ENCODE measurements around the gene ABHD14A. TPM values are rescaled to one million over a fixed set of nuclear protein-coding genes. Genes with fewer than 3 reads are reported as not detected.

The ABHD14A gene
- total and polyA plus RNA-seq, 9 donors = 5.1 to 36.1 (median 27.4) TPM

- H3K9me3 ChIP-seq = no peaks in the 10 kb centered on the region
- H3K4me1 ChIP-seq (ENCODE audit: insufficient read depth) = peaks cover 14% of the 10 kb centered on the region
- peak in 1 of 5 donors; percentile 17 for DNase-seq
- no peak for TF ChIP-seq CTCF (IDR thresholded peaks at IDR 0.05)
- TF ChIP-seq POLR2A (IDR thresholded peaks at IDR 0.05) = no peak
- no peak for TF ChIP-seq EP300 (IDR thresholded peaks at IDR 0.05)
- intact Hi-C loops (cut with DNase I) = loop anchor here in 1 of 4 donors (10.0 kb wide), 1 partner anchor 1330 kb away; the partner anchor contains the start of genes CISH and MAPKAPK3
- H3K27me3 ChIP-seq = no peaks in the 10 kb centered on the region
- H3K4me3 ChIP-seq = no peak overlapping the region
- H3K27ac ChIP-seq = no peak overlapping the region
- 79 to 83% (median 82%) methylated on average over 18 of the region's 18 CpGs for WGBS, 3 donors
- no peaks in the 10 kb centered on the region for H3K36me3 ChIP-seq
Measured at GRCh38 chr3:51945031-51945840, 29.6 kb upstream of the ABHD14A start.

- DNase-seq = peak in 1 of 5 donors; percentile 12
- no peaks in the 10 kb centered on the region for H3K9me3 ChIP-seq
- no peak overlapping the region for H3K4me3 ChIP-seq
- WGBS, 3 donors = 89 to 95% (median 93%) methylated on average over 14 of the region's 14 CpGs
- H3K27me3 ChIP-seq = no peaks in the 10 kb centered on the region
- peaks cover 10% of the 10 kb centered on the region for H3K4me1 ChIP-seq (ENCODE audit: insufficient read depth)
- H3K36me3 ChIP-seq = no peaks in the 10 kb centered on the region
- intact Hi-C loops (cut with DNase I) = loop anchor here in 1 of 4 donors (10.0 kb wide), 1 partner anchor 1331 kb away; the partner anchor contains the start of genes CISH and MAPKAPK3
- TF ChIP-seq POLR2A (IDR thresholded peaks at IDR 0.05) (no peak), CTCF (IDR thresholded peaks at IDR 0.05) (no peak), EP300 (IDR thresholded peaks at IDR 0.05) (no peak)
- no peak overlapping the region for H3K27ac ChIP-seq
Measured at GRCh38 chr3:51945926-51946705, 28.7 kb upstream of the ABHD14A start.

GRCh38 chr3:51946796-51947195 is 28.1 kb upstream of the ABHD14A start:
- peaks cover 10% of the 10 kb centered on the region for H3K4me1 ChIP-seq (ENCODE audit: insufficient read depth)
- H3K9me3 ChIP-seq = no peaks in the 10 kb centered on the region
- peak in 1 of 5 donors; percentile 23 for DNase-seq
- no peak for TF ChIP-seq POLR2A (IDR thresholded peaks at IDR 0.05)
- TF ChIP-seq EP300 (IDR thresholded peaks at IDR 0.05) = no peak
- TF ChIP-seq CTCF (IDR thresholded peaks at IDR 0.05) = no peak
- no peak overlapping the region for H3K4me3 ChIP-seq
- no peak overlapping the region for H3K27ac ChIP-seq
- intact Hi-C loops (cut with DNase I) = loop anchor here in 1 of 4 donors (10.0 kb wide), 1 partner anchor 1332 kb away; the partner anchor contains the start of genes CISH and MAPKAPK3
- H3K27me3 ChIP-seq = no peaks in the 10 kb centered on the region
- H3K36me3 ChIP-seq = no peaks in the 10 kb centered on the region
- WGBS, 3 donors = 64 to 75% (median 65%) methylated on average over 4 of the region's 4 CpGs

GRCh38 chr3:51947215-51947900 is 27.5 kb upstream of the ABHD14A start:
- intact Hi-C loops (cut with DNase I) = loop anchor here in 1 of 4 donors (10.0 kb wide), 1 partner anchor 1333 kb away; the partner anchor contains the start of genes CISH and MAPKAPK3
- H3K4me1 ChIP-seq (ENCODE audit: insufficient read depth) = peaks cover 9% of the 10 kb centered on the region
- peak in 1 of 5 donors; percentile 25 for DNase-seq
- WGBS, 3 donors = 68 to 72% (median 71%) methylated on average over 13 of the region's 13 CpGs
- no peak for TF ChIP-seq EP300 (IDR thresholded peaks at IDR 0.05)
- no peak for TF ChIP-seq POLR2A (IDR thresholded peaks at IDR 0.05)
- TF ChIP-seq CTCF (IDR thresholded peaks at IDR 0.05) = no peak
- H3K36me3 ChIP-seq = no peaks in the 10 kb centered on the region
- H3K27ac ChIP-seq = no peak overlapping the region
- H3K27me3 ChIP-seq = no peaks in the 10 kb centered on the region
- no peaks in the 10 kb centered on the region for H3K9me3 ChIP-seq
- H3K4me3 ChIP-seq = no peak overlapping the region

All from ovary (tissue), 9 donors.